ENCODE results near the gene NDEL1.

Gene NDEL1

DNA sequence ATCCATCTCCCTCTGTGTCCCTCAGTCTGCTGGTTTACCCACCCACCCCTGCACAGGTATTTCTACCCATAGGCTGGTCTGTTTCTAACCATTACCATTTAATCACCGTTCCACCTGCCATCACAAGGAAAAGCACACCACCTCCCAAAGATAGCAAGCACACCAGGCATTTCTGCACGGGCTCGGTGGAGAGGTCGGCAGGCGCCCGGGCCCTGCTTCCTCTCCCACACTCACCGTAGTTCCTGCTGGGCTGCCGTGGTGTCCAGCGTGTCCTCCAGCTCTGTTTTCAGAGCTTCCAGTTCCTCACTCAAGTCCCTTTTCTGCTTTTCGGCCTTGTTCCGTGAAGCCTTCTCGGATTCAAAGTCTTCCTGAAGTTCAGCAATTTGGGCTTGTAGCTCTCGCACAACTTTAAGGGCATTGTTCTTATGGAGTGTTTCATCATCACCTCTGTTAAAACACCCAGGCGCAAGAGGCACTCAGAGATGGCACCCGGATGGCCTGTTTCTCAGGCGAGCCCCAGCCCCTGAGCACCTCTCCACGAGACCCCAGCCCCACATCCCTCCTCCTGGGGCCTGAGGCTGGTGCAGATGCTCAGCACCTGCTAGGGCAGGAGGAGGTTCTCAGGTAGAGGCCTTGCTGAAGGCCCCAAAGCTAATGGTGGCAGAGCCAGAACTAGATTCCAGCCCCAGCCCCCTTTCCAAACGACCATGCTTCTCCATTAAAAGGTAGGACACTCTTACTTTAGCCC, 69.0 kb downstream of the NDEL1 start:
- DNase-seq: no peak

DNA sequence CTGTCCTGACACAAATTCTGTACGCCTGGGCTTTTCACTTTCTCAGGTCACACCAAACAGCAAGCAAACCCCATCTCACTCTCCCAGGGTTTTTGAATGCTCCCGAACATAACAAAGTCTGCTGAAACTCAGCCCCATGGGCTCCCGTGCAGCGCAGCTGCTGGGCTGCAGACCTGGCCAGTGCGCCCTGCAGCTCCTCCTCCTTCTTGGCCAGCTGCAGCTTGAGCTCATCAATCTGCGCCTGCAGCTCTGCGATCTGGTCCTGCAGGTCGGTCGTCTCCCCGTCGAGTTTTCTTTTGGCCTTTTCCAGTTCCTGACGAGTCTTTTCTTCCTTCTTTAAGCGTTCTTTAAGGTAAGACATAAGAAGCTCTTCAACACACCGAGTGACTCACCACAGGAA, 70.5 kb downstream of the NDEL1 start:
- DNase-seq: no peak

DNA sequence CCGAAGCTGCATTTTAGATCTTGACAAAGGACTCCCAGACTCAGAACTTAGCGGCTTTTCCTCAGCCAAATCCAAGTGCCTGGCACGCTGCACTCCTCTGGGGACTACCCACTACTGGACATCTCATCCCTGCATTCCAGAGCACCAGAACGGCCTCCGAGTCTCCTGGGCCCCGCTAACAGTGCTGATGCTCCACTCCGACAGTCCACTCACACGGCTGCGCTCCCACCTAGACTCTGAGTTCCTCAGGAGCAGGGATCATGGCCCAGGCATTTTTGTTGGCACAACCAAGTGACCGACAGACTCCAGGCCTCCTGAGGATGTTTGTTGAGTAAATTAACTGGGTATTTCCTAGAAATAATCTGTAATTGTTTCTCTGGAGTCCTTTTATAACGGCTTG, 79.1 kb downstream of the NDEL1 start:
- no peak for DNase-seq

Measured in fibroblast of skin of scalp (primary cell).